AG08395 (cell line): Measurements from ENCODE around the gene AHI1.

Source experiments
- DNase-seq: peaks from one replicate; pipeline ENCODE4 v3.0.0; 2012; ENCODE audit warnings: mixed read lengths, low spot score

The AHI1 gene

DNA sequence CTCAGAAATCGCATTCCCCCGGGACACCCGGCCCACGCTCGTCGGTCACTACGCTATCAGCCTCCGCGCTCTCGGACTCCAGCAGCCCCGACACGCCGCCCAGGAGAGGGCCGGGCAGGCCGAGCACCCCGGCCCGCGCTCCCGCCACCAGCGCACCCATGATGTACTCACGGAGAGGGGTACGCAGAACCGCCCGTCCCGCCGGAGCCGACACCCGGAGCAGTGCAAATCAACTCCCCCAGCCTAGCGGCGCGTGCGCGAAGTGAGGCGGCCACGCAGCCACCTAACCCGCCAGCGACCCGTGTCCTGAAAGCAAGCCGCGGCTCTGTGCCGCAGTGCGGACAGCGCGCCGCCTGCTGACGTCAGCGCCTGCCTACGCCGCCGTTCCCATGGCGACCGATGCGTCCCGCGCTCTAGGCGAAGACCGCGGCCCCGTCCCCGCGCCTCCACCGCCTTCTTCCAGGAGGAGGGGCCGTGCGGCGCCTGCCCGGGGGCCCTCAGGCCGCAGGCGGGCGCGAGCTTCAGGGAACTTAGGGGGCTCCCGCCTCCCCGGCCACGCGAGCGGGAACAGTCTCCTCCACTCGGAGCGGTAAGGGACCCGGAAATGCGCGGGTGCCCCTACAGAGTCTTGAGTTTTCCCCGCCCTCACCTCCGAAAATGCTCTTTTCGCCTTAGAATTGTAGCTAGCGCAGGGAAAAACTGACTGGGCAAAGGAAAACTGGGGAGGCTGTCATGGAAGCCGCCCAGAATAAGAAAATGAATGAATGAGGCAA is at the start of gene AHI1:
AHI1 (minus strand) TSS at position 329 of the 773 bp plus-strand sequence. CDS start 5,503 bp downstream, outside the sequence.
- DNase-seq = peak; percentile 93

DNA sequence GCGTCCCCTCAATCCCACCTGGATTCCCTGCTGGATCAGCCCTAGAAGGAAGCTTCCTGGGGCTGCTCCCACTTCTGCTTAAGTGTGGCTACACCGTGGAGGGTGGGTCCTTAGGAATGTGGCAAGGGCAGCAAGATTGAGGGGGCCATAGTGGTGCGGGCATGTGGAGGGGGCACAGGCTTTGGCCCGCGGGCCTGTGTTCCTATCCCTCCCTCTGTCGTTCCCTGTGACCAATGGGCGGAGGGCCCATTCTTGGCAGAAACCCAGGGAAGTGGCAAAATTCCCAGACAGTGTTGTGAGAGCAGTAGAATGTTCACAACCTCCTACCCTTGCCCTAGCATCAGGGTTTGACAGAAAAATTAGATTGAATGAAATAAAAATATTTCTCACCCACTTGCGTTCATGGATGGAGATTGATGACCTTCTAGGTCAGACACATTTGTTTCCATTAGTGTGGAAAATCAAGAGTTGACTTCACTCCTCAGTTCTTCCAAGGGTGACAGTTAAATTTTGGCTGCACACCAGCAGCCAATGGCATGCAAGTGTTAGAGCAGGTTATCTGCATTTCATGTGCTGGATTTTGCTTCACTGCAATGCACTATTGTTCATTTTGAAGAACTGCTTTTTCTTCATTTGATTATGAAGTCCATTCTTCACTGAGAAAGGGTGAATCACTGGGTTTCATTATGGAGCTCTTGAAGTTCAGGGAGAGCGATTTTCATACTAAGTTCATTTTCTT is 49.3 kb upstream of the AHI1 start:
- DNase-seq = no peak

DNA sequence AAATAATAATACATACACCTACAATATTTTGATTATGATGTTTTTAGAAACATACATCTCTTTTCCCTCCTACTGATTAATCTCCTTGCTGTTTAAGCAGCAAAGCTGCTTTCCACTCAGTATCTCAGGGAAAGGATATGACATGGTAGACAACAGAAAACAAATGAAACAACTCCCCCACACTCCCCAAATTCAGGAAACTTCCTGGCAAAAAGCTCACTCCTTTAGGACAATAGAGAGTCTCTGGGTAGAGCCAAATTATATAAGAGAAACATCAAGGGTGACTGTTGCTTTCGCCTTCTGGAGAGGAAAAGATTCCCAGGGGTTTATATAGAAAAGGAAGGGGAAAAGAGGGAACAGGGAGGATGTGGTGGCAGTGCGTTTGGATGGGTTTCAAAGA is 48.7 kb upstream of the AHI1 start:
- no peak for DNase-seq

DNA sequence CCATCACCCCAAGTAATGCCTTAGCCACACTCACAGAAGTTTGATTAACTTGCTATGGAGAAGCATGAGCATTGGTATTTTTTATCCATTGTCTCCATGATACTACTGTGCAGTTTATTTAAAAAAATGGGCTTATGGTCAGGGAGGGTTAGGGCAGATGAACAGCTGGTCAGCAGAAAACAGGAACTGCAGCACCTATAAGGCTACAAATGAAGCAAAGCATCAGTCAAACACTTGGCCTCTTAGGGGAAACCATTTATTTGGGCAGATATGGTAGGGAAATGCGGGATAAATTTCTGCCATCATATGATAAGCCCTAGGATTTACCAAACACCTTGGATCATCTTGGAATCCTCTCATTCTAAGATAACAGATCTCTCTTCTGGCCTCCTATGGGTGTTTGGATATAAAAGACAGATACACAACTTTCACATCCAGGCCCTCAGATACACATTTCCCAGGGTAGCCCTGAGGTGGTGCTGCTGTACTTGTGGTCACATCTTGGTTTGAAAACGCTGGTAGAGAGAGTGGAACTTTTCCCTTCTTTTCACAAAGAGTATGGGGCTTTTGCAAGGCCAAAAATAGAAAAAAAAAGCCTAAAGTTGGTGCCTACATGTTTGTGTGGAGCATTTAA is 42.8 kb upstream of the AHI1 start:
- DNase-seq = peak; percentile 7

DNA sequence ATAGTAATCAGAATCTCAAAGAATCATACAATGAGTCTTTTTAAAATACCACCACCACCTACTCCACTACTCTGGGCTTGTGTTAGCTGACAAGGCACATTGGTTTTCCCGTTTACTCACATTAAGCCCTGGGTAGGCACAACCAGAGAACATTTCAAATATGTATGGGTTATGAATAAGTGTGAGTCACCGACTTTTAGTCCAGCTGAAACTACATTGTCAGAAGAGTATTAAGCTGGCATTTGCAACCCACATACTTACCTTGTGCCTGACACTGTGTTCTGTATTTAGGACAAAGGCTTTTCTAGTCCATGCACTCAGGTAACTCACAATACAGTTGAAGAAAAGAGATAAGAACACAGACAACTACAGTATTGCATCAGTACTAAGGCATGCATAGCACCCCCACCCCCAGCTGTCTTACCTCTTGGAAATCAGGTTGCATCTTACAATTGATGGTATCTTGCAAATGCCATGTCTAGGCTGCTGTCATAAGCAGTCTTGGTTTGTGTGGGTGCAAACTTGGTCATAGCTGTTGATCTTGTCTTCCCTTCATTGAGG is 40.3 kb upstream of the AHI1 start:
- peak; percentile 38 for DNase-seq

DNA sequence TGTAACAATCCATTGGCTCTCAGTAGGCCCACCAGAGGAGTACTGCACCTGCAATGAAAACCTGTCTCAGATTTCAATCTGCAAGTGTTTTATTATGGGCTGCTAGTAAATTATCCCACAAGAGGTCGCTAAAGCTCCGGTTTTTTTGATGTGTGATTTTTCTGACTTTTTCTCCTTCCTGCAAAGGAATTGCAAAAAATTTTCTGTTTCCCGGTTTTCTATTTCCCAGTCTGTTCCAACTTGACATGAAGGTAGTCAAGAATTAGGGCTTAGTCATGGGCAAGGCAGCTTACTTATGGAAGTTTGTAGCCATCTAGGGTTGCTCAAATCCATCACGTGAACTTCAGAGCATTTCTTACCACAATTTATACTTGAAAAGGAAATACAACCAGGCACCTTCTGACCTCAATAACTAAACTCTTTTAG is 38.5 kb upstream of the AHI1 start:
- DNase-seq = peak; percentile 55

DNA sequence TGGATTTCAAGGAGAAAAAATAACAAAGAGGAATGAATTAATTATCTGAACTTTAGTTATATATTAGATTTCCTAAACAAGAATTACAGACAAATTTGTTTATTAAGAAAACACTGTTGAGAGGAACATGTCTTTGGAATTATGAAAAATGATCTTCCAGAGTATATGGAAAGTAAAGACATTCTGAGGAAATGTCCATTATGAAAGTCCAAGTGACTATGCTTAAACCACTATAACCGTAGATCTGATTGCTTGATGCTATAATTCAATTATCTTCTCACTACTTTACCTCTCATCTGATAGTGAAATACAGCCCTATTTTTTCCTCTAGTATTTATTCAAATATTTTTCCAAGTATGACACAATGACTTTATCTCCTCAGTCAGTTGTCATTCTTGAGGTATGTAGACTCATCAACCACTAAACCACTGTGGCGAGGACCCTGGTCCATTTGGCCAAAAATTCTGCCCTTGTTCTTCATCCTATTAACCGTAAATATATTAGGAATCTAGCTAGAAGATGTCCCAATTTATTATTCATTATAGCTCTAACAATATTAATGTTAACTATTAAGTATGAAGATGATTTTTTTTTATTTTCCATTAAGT is 37.3 kb upstream of the AHI1 start:
- DNase-seq = peak; percentile 7

DNA sequence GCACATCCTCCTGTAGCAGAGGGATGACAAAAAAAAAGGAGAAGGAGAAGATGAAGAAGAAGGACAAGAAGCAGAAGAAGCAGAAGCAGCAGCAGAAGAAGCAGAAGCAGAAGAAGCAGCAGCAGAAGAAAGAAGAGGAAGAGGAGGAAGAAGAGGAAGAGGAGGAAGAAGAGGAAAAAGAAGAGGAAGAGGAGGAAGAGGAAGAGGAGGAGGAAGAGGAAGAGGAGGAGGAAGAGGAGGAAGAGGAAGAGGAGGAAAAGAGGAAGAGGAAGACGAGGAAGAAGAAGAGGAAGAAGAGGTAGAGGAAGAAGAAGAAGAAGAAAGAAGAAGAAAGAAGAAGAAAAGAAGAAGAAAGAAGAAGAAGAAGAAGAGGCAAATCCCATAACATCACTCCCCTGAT is 35.0 kb upstream of the AHI1 start:
- no peak for DNase-seq

DNA sequence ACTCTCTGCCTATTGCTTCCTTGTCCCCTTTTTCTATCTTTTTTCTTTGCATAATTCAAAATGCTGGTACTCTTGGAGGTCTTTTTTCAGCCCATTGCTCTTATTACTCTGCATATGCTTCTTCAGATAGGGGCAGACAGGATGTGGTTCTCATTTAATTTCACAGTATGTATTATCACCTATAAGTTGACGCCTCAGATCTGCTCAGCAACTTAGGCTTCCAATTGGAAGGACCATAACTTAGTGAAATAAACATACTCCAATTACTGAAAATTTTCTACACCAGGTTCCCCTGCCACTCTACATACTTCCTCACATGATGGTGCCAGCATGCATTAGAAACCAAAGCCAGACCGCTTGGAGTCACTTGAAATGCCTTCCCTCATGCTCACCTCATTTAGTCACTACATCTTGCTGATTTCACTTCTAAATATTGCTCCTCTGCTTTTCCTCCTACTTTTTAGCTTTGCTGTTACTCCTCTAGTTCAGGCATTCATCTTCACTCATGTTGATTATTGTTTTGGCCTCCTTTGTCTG is 34.5 kb upstream of the AHI1 start:
- DNase-seq = no peak

DNA sequence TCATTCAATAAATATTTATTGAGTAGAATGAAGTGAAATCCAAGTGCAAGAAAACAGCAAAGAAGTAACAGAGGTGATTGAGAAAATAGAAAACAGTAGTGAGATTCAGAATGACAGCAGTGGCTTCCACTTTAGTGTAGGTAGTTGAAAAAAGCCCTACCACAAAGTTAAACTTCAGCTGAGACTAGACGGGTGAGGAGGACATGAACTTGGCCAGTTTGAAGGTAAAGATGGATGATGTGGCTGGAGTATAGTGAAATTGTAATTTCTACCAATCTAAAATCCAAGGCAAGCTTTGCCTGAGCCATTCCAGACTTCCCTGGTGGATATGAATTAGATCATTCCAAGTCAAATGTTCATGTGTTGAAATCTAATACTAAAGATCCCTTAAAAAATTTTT is 32.6 kb upstream of the AHI1 start:
- no peak for DNase-seq

DNA sequence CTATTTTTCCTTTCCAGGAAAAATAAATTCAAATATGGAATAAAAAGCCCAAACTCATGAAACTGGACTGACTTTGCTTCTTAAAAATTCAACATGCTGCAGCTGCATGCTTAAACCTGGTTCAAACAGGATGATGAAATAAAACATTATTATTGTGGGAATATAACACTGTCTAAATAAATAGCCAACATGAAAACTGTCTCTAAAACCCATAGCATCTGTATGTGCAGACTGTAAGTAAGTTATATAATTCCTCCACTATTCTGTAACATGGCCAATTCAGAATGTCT is 30.4 kb upstream of the AHI1 start:
- DNase-seq = no peak

DNA sequence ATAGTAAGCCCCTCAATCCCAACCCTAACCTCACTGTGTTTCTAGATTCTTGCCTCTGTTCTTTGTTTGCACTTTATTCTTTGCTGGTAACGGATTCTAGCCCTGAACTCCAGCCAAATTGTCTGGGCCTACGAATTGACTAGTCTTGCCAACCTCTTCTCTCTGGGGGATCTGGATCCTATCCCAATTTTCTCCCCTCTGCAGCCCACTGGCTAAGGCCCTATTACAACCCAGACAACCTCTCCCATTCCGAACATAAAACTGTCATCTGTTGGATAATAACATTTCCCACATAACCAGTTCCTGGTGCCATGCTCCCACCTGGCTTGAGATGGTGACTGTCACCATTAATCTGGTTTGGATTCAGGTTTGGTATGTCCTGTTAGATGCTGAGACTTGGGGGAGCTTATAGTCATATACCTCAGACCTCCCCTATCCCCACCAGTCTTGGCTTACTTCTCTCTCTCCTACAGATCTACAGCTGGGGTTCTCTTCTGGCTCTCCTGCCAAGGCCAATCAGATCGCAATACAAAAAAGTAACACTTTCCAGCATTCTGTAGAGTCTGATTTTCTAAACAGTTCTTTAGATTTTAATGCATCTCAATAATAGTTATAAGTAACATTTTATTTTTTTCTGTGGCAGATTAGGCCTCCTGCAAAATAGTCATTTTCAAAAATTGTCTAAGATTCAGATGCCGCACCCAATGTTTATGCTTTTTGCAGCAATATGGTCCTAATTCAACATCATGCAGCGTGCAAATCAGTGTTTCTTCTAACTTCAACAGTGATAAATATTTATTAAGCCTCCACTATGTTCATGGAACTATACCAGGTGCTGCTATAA is 29.8 kb upstream of the AHI1 start:
- DNase-seq = no peak

DNA sequence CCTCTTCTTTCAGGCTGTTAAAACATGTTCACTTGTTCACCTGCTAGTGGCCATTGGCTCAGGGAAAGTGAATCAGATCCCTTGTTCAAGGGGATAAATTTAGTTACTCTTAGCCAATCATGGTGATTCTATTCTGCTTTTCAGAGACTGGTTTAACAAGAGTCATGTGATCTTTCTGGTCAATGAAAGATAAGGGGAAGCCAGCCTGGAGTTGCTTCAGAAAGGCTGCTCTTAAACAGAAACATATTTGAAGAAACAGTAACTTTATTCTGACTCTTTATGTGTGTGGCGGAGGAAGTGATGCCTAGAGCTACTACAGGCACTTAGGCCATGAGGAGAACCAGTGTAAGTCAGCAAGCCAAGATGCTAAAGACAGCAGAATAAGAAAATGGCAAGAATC is 28.1 kb upstream of the AHI1 start:
- DNase-seq = no peak

DNA sequence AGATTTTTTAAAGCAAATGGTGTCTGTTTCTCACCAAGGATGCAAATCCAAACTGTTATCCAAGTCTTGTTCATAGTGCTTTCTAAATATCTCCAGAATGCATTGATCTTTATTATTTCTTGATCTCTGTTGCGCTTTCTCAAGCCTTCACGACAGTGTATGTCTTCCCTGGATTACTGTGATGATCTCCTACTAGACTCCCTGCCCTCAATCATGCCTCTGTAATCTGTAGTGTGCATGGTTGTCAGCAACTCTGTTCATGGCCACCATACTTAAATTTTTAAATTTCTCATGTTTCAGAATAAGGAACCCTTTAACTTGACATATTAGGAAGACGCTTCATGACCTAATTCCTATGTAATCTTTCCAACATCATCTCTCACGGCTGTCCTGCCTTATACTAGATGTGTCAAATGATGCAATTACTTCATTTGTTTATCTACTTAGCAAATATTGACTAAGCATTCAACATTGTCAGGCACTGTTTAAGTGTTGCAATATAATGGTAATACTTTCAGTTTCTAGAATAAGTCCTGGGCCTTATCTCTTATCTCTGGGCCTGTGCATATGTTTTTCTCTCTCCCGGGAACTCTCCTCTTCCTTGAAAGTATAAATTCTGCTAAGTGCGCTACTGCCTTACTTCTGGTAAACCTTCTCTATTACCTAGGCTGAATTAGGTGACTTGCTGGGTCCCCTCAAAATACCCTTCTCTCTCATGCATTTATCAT is 25.6 kb upstream of the AHI1 start:
- DNase-seq = no peak

DNA sequence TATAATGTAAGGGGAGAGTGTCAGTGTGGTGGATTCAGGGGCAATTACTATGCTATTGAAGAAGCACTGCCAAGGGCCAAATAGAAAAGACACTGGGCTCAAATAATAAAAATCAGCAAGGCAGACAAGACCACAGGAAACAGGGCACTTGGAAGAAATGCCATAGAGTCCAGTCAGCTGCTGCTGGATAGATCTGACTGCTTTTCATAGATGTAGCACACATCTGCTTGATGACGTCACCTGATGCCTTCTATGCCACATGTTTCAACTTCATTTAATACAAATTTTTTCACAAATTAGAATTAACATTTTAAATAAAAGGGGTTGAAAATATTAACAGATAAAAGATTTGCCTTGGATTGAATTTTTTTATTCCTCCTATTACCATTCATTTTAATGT is 23.9 kb upstream of the AHI1 start:
- peak; percentile 57 for DNase-seq

DNA sequence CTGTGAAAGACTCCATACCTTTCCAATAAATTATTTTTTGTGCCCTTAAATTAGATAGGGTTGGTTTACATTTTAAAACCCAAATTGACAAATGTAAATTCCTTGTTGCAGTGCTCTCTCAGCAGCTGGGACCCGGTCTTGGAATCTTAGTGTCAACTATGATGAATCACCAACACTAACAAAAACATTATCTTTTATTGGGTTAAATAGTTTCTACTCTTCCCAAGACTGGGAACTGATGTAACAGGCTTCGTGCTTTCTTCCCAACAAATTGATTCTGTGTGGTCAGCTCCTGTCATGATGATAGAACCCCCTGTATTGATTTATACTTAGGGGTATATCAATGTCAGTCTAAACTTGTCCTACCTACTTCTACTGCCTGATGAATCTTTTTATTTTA is 23.2 kb upstream of the AHI1 start:
- no peak for DNase-seq

DNA sequence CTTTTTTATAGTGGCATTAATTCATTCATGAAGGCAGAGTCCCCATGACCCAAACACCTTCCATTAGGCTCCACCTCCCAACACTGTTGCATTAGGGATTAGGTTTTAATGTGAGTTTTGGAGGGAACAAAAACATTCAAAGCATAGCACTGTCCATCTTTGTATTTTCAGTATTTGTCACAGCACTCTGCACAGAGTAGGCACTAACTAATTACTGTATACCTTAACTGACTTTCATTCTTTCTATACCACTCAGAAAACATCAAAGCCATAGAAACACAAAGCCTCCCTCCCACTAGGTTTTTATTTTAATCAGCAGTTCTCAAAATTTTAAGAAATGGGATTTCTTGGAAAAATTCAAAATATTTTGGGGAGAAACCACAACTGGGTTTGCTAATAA is 21.8 kb upstream of the AHI1 start:
- DNase-seq = no peak

DNA sequence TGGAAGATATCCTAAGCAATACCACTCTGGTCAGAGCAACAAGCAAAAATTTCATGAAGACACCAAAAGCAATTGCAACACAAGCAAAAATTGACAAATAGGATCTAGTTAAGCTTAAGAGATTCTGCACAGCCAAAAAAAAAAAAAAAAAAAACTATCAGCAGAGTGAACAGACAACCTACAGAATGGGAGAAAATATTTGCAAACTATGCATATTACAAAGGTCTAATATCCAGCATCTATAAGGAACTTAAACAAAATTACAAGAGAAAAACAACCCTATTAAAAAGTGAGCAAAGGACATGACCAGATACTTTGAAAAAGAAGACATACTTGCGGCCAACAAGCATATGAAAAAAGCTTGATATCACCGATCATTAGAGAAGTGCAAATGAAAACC is 20.0 kb upstream of the AHI1 start:
- DNase-seq = no peak

DNA sequence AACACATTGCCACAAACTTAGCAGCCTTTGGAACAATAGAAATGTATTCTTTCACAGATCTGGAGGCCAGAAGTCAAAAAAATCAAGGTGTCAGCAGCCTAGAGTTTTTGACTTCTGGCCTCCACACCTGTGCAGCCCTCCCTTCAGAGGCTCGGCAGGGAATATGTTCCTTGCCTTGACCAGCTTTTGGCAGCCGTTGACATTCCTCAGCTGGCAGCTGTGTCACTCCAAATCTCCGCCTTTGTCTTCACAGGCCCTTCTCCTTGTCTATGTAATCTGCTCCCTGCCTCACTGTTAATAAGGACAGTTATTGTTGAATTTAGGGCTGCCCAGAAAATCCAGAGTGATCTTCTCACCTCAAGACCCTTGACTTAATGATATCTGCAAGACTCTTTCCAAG is 17.2 kb upstream of the AHI1 start:
- no peak for DNase-seq

DNA sequence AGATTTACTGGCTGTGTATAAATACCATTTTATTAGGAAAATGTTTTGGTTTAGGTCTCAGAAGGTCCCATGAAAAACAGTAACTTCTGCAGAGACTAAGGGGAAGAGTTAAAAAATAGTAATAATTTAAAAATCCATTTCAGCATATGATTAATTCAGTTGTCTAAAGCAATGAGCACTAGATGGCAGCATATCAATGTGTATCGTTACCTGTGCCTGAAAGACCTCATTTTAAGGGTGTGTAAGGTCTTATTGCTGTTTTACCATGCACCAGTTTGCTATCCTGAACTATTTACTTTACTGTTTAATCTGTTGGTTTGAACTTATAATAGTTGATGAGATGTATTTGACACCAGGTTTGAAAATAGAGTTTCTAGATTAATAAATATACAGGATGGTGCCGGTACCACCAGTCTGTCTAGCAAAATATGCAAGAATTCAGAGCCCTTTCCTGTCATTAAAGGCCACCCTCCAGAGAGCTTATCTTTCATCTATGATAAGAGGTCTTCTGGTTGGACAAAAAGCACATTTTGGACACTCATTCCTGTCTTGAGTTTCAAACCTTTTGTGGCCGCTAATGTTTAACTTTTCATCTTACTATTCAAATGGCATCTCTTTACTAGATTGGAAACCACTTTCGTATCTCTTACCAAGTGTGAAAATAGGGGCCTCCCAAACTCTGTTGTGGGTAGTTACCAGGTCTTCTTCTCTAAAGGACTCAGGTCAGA is 8.9 kb upstream of the AHI1 start:
- peak; percentile 39 for DNase-seq
